Measurements from ENCODE around the gene ZNF414.

The ZNF414 gene

GRCh38 chr19:8473648-8474476 lies 40.1 kb downstream of the ZNF414 start:
- no peak overlapping the region for H3K4me3 ChIP-seq (replicated peaks; ENCODE audit: insufficient read depth, low read length)
- no peak for DNase-seq (ENCODE audit: low read depth in 1 of 2, low spot score in 1 of 2)
- no peaks in the 10 kb centered on the region for H3K27me3 ChIP-seq (ENCODE audit: insufficient read depth, poor library complexity, severe bottlenecking)
- TF ChIP-seq REST (IDR thresholded peaks at IDR 0.05; ENCODE audit: insufficient replicate concordance, low read depth) (no peak), SPI1 (IDR thresholded peaks at IDR 0.05; ENCODE audit: borderline replicate concordance, low read depth) (peak; percentile 84)
- H3K27ac ChIP-seq (replicated peaks) = peak overlapping the region; percentile 7; the same call in 1 of the 2 replicates

DNA sequence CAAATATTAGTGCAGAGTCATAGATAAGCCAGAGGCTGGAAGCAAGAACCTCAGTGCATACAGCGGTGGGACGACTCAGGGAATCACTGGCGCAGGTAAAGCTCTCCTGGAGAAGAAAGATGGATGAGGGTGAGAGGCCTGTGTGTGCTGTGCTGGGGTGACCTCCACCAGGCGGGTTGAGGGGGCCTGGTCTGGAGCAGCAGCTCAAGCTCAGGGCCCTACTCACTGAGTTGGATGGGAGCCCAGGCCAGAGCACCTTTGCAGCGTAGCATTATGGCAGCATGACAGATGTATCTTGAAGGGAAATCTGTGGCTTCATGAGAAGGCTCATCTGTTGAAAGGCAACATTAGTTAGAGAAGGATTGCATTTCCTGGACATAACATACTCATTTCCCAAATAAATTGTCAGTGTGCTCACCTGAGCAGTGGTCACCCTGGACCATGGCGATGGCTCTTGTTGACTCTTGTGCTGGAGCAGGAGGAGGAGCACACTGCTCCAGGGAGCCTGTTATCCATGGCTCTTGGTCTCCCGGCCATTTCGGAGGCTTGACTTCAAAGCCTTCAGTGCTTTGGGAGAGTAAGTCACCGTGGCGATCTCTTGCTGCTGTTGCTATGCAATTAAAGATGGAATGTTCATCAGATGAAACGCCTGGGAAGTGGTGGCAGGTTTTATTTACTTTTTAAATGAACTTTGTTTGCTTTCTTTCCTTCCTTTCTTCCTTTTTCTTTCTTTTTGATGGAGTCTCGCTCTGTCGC lies 44.2 kb downstream of the ZNF414 start:
- DNase-seq (ENCODE audit: low read depth in 1 of 2, low spot score in 1 of 2) = no peak
- H3K4me3 ChIP-seq (replicated peaks; ENCODE audit: insufficient read depth, low read length) = no peak overlapping the region
- TF ChIP-seq SPI1 (IDR thresholded peaks at IDR 0.05; ENCODE audit: borderline replicate concordance, low read depth) = no peak
- TF ChIP-seq, protein P1, sequence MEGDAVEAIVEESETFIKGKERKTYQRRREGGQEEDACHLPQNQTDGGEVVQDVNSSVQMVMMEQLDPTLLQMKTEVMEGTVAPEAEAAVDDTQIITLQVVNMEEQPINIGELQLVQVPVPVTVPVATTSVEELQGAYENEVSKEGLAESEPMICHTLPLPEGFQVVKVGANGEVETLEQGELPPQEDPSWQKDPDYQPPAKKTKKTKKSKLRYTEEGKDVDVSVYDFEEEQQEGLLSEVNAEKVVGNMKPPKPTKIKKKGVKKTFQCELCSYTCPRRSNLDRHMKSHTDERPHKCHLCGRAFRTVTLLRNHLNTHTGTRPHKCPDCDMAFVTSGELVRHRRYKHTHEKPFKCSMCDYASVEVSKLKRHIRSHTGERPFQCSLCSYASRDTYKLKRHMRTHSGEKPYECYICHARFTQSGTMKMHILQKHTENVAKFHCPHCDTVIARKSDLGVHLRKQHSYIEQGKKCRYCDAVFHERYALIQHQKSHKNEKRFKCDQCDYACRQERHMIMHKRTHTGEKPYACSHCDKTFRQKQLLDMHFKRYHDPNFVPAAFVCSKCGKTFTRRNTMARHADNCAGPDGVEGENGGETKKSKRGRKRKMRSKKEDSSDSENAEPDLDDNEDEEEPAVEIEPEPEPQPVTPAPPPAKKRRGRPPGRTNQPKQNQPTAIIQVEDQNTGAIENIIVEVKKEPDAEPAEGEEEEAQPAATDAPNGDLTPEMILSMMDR (IDR thresholded peaks at IDR 0.05; ENCODE audit: insufficient read depth, low read length) = no peak
- TF ChIP-seq REST (IDR thresholded peaks at IDR 0.05; ENCODE audit: insufficient replicate concordance, low read depth) = no peak
- H3K27ac ChIP-seq (replicated peaks) = no peak overlapping the region
- no peaks in the 10 kb centered on the region for H3K27me3 ChIP-seq (ENCODE audit: insufficient read depth, poor library complexity, severe bottlenecking)

GRCh38 chr19:8468761-8469373 lies 45.1 kb downstream of the ZNF414 start:
- no peaks in the 10 kb centered on the region for H3K27me3 ChIP-seq (ENCODE audit: insufficient read depth, poor library complexity, severe bottlenecking)
- no peak overlapping the region for H3K4me3 ChIP-seq (replicated peaks; ENCODE audit: insufficient read depth, low read length)
- DNase-seq (ENCODE audit: low read depth in 1 of 2, low spot score in 1 of 2) = no peak
- H3K27ac ChIP-seq (replicated peaks) = no peak overlapping the region
- no peak for TF ChIP-seq GABPA (IDR thresholded peaks at IDR 0.05; ENCODE audit: low read depth)

DNA sequence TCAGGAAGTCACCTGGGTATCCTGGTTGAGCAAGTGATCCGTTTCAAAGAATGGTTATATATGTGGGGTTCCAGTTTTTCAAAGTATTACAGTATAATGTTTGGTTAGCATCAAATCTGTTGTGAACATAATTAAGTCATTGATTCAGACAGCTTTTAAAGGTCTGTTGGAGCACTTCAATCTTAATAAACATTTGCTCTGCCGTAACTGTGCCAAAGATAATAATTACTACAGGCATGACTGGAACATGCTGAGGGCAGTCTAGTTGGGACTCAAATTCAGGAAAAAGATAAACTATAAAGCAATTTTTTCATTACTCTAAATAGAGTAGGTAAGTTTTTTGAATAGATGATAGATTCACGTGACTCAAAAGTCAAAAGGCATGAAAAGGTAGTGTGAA lies 45.8 kb downstream of the ZNF414 start:
- H3K27me3 ChIP-seq (ENCODE audit: insufficient read depth, poor library complexity, severe bottlenecking) = no peaks in the 10 kb centered on the region
- DNase-seq (ENCODE audit: low read depth in 1 of 2, low spot score in 1 of 2) = no peak
- no peak overlapping the region for H3K4me3 ChIP-seq (replicated peaks; ENCODE audit: insufficient read depth, low read length)
- TF ChIP-seq GABPA (IDR thresholded peaks at IDR 0.05; ENCODE audit: low read depth) (no peak), POLR2AphosphoS5 (IDR thresholded peaks at IDR 0.05; ENCODE audit: low read depth) (no peak), REST (IDR thresholded peaks at IDR 0.05; ENCODE audit: insufficient replicate concordance, low read depth) (no peak), SPI1 (IDR thresholded peaks at IDR 0.05; ENCODE audit: borderline replicate concordance, low read depth) (no peak)
- TF ChIP-seq, protein P1 (IDR thresholded peaks at IDR 0.05; ENCODE audit: insufficient read depth, low read length) = no peak
- no peak overlapping the region for H3K27ac ChIP-seq (replicated peaks)
